ENCODE measurements around the gene GRN.

DNA sequence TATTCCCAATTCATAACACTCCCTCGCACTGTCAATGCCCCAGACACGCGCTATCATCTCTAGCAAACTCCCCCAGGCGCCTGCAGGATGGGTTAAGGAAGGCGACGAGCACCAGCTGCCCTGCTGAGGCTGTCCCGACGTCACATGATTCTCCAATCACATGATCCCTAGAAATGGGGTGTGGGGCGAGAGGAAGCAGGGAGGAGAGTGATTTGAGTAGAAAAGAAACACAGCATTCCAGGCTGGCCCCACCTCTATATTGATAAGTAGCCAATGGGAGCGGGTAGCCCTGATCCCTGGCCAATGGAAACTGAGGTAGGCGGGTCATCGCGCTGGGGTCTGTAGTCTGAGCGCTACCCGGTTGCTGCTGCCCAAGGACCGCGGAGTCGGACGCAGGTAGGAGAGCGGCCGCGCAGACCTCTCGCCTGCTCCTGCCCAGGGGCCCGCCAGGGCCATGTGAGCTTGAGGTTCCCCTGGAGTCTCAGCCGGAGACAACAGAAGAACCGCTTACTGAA is at the start of gene GRN:
- TF ChIP-seq EZH2 (IDR thresholded peaks at IDR 0.05; ENCODE audit: borderline replicate concordance, low read depth, low read length) (no peak), FOSL1 (tag; conservative IDR thresholded peaks at IDR 0.05) (no peak), NEUROD1 (IDR thresholded peaks at IDR 0.05; ENCODE audit: borderline replicate concordance, low read depth, low read length, partially characterized antibody) (peak; percentile 69), SNRNP70 (optimal IDR thresholded peaks at IDR 0.05; ENCODE audit: low read depth, low read length) (no peak), PHF20 (IDR thresholded peaks at IDR 0.05; ENCODE audit: partially characterized antibody) (peak; percentile 99), ZNF217 (CRISPR knock-in tag; IDR thresholded peaks at IDR 0.05) (no peak), TBP (optimal IDR thresholded peaks at IDR 0.05; ENCODE audit: low read depth, low read length) (peak; percentile 52), SAP30 (IDR thresholded peaks at IDR 0.05; ENCODE audit: borderline replicate concordance, insufficient read depth, low read depth, low read length, poor library complexity, severe bottlenecking) (peak; percentile 33)
- TF ChIP-seq, protein P1, sequence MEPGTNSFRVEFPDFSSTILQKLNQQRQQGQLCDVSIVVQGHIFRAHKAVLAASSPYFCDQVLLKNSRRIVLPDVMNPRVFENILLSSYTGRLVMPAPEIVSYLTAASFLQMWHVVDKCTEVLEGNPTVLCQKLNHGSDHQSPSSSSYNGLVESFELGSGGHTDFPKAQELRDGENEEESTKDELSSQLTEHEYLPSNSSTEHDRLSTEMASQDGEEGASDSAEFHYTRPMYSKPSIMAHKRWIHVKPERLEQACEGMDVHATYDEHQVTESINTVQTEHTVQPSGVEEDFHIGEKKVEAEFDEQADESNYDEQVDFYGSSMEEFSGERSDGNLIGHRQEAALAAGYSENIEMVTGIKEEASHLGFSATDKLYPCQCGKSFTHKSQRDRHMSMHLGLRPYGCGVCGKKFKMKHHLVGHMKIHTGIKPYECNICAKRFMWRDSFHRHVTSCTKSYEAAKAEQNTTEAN (CRISPR knock-in tag; IDR thresholded peaks at IDR 0.05) = 0 out of 2 replicates have a peak, but pooled peaks have one; percentile 35
- TF ChIP-seq, protein P2, sequence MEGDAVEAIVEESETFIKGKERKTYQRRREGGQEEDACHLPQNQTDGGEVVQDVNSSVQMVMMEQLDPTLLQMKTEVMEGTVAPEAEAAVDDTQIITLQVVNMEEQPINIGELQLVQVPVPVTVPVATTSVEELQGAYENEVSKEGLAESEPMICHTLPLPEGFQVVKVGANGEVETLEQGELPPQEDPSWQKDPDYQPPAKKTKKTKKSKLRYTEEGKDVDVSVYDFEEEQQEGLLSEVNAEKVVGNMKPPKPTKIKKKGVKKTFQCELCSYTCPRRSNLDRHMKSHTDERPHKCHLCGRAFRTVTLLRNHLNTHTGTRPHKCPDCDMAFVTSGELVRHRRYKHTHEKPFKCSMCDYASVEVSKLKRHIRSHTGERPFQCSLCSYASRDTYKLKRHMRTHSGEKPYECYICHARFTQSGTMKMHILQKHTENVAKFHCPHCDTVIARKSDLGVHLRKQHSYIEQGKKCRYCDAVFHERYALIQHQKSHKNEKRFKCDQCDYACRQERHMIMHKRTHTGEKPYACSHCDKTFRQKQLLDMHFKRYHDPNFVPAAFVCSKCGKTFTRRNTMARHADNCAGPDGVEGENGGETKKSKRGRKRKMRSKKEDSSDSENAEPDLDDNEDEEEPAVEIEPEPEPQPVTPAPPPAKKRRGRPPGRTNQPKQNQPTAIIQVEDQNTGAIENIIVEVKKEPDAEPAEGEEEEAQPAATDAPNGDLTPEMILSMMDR (IDR thresholded peaks at IDR 0.05 in 2 of 3, conservative IDR thresholded peaks at IDR 0.05 in 1 of 3; ENCODE audit: insufficient read depth in 2 of 3, low read depth in 1 of 3, low read length in 3 of 3) = no peak

Data from K562 (cell line).